Inferior parietal cortex (tissue), 1 donor: Measurements from ENCODE around the gene FAM81A.
"Not testable (repeated sequence)": the region's sequence is repeated elsewhere in the genome, so short reads cannot be mapped to it uniquely, and the experiment has no call there.

Source experiments
- DNase-seq: peaks from one replicate; pipeline ENCODE4 v3.0.0-alpha.2; 2016; ENCODE audit errors: extremely low spot score

FAM81A gene

DNA sequence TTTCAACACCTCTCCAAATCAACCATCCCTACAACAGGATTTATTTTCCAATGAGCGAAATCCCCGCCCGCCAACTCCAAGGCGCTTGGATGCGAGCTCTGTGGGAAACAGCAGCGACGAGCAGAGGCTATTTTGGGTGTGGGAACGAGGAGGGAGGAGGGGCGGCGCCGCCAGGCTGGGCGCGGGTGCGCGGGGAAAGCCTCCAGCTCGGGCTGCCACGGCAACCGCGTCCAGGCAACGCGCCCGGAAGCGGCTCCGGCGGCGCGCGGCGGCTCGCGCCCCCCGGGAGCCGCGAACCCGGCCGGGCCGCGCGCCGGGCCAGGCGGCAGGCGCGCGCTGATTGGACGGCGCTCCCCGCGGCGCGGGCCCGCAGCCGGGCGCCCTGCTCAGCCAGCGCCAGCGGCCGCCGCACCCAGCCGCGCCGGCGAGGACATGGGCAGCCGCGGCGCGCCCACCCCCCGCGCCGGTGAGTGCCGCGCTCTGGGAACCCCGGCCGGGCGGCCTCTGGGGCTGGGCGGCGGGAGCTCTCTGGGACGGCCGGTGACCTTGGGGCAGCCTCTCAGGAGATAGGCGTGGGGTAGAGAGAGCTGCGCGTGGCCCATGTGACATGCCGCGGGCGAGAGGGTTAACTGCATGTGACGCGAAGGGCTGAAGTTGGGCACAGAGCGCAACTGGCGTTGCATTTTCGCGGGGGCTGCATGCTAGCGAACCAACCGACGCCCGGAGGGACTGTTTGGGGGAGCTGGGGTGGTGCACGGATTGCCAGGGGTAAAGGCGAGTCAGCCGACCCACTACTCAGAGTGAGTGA is at the start of gene FAM81A:
FAM81A (plus strand) TSS at position 370 of the 808 bp plus-strand sequence. CDS start 20,441 bp downstream, outside the sequence.
- peak; percentile 79 for DNase-seq

DNA sequence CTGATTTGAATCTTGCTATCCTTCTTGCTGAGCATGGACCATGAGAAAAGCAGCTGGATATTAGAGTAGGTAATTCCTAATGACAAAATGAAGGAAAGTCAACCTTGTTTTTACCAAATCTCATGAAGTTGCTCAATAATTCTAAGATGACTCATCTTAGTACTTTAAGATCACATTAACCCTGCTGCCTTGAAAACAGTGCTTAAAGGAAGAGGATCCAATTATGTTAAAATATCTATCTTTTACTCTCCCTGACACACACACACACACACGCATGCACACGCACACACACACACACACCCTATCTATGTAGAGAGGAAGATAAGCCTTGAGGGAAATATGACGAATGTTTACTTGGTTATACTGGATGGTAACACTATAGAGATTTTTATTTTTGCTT is 49.3 kb upstream of the FAM81A start:
- no peak for DNase-seq

DNA sequence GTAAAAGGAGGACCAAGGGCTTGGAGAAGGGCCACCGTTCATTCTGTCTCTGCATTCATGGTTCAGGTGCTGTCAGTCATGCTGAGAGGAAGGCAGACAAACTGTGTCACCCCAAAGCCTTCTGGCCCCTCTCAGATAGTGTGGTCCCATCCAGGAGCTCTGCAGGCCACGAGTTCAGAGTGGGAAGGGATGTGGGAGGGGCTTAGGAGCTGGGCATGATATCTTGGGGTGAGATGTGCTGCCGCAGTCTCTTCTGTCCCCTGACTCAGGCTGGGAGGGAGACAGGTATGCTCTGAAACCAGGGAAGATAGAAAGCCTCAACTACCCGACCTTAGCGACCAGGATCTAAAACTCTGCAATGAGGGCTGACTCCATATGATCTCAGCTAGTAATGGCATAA is 45.7 kb upstream of the FAM81A start:
- DNase-seq: no peak

DNA sequence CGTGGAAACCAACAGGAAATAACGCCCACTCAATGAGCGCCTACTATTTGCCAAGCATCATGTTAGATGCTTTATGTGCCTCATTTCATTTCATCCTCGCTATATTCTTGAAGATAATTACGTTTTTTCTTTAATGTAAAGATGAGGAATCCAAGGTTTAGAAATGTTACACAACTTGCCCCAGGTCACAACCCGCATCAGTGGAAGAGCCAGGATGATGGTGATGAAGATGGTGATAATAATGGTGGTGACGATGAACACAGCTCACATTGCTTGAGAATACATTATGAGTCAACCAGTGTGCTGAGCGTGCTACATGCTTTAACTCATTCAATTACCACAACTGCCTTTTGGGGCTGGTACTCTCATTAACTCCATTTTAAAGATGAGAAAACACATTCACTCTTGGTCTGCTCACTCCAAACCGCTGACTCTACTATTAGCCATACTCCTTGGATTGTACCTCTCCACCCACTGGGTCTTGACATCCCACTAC is 43.8 kb upstream of the FAM81A start:
- DNase-seq: no peak

DNA sequence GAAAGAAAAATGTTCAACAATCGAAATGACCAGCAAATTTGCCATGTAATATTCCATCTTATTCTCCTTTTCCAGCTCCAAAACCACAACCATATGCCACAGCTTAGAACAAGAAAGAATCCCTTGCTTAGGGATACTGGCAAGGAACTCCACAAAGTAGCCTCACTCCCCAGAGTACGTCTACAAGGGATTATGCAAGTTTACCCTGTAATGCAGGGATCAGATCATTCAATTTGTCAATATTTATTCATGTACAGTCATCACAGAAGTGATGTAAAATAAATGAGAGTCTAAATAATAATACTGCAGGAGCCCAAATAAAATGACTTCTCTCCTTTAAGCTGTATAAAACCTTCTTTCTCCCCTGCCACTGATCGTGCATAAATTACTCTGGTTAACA is 41.8 kb upstream of the FAM81A start:
- no peak for DNase-seq

DNA sequence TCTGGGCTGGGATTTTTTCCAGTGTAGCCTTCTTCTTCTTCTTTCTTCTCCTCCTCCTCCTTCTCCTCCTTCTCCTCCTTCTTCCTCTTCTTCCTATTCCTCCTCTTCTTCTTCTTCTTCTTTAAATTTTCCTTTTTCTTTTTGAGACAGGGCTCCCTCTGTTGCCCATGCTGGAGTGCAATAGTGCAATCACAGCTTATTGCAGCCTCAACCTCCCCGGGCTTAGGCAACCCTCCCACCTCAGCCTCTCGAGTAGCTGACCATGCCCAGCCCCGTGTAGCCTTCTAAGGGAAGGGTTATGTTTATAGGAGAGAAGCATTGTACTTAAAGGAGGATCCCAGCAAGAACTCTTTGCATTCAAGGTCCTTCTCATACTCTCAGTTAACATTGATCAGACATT is 41.3 kb upstream of the FAM81A start:
- DNase-seq: no peak

DNA sequence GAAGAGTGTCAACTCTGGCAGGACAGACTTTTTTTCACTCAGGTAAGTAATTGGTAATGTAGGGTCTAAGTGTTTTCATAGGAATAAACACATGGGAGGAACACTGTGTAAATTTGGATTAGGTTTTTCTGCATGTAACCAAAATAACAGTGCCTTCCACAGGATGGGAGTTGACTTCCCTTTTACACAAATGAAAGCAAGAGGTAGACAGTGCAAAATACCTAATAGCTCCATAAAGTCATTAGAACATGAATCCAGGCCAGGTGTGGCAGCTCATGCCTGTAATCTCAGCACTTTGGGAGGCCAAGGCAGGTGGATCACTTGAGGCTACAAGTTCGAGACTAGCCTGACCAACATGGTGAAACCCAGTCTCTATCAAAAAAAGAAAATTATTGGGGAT is 39.8 kb upstream of the FAM81A start:
- no peak for DNase-seq

DNA sequence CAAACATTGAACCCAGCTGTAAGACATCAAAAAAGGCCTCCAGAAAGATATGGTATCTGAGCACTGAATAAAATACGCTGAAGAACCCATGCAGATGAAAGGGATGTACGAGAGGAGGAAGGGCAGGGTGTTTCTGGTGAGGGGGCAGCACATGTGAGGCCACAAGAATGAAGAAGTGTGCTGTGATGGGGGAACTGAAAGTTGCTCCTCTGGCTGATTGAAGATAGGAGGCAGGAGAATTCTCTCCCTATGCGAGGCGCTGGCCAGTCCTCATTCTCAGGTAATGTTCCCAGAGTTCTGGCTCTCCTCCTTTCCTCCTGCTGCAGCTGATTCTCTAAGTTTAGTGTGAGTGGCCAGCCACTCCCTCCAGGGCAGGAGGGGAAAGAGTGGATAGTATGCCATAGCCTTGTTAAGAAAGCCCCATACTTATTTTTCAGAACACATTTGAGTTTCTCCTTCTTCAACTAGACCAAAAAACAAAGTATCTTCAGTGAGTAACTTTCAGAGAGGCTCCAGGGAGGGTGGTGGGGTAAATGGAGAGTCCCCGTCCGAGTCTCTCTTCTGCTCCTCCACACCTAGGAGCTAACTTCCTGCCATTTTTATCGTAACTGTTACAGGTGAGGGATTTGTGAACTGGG is 38.4 kb upstream of the FAM81A start:
- DNase-seq: no peak

DNA sequence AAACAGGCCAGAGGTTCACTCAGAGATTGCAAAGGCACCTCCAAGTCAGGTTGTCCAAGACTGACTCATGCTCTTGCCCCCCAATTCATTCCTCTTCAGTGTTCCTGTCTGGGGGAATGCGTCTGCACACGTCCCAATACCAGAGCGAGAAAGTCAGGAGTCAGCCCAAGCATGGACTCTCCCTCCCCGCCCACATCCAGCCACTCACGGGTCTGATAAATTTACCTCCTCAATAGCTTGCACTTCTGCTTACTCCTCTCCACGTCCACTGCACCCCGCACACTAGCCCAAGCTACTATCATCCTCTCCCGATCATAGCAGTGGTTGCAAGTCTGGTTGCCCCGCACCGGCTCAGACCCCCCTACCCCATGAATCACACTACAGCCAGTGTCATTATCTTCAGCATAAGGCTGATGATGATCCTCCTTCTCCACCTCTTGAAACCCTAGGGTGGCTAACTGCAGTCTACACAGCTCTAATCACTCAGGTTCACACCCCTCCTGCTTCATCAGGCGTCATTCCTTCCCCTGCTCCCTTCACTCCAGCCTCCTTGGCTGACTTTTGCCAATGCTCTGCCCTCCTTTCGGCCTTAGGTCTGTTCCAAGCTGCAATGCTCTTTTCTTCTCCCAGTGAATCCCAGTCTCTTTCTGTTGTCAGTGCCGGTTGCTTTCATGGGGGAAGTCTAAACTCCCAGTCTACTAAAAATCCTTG is 37.7 kb upstream of the FAM81A start:
- no peak for DNase-seq

DNA sequence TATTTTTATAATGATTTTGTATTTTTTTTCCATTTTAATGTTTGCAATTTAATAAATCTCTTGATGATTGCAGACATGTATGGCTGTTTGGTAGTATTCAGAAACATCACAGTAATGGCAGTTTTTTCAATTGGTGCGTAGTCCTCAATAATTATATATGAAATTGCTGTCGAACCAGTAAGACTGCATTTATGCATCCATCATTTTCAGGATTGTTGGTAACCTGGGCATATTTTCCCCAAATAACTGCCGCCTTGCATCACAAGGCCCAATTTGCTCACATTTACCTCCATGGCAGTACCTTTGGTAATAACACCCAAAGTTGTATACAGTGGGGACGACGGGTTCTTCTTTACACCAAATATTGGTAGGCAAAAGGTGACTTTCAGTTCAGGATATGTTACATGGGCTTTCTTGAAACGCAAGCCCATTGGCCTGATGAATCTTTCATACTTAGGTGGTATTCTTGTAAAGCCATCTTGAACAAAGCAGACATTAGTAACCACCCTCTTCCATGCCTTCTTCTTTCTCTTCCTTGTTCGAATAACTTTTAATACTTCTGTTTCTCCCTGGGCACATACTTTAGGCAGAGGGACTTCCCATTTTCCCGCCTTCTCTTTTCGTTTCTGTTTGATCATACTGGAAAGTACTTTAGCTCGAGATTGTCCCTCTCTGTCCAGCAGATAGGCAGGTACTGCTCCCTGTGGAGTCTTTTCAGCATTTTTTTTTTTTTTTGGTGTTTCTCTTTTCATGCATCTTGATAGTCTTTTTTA is 36.7 kb upstream of the FAM81A start:
- DNase-seq: not testable (repeated sequence)

DNA sequence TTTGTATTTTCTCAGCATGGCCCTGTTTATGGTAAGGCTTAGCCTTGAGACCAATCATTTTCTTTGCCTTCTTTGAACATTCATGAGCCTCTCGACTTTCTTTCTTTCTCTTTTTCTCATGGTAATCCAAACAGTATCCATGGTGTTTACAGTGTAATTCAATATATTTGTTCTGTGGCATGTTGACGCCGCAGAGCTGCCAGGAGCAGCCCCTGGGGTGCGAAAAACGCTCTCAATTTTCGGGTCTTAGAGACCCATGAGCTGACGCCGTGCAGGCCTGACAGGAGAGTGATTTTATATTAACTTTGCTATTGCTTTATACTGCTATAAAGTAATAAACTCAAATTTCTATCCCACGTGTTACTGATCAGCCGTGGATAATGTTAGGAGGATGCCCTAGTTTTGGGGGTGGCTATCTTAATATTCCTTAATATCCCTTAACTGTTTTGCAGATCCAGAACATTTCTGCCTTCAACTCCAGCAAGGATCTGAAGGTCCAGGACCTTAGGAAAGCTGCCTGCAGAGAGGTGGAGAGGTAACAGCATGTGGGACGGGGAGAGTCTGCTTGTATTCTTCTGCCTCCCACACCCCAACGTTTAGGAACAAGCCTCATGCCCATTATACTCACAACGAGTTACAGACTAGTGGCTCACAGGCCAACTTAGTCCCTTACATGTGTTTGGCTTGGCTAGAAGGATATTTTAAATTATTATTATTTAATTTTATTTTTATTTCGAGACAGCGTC is 36.0 kb upstream of the FAM81A start:
- DNase-seq: no peak

DNA sequence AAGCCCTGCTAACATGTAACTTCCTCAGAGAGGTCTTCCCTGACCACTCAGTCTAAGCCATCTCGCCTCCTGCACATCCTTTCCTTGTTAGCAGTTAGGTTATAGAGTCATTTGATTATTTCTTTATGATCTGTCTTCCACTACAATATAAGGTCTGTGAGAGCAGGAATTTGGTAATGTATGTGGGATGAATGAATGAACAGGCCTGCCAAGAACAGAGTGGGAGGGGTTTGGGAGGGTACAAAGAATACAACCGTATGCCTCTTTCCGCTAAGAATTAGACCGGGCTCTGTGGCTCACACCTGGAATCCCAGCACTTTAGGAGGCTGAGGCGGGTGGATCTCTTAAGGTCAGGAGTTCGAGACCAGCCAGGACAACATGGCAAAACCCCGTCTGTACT is 32.9 kb upstream of the FAM81A start:
- DNase-seq: no peak

DNA sequence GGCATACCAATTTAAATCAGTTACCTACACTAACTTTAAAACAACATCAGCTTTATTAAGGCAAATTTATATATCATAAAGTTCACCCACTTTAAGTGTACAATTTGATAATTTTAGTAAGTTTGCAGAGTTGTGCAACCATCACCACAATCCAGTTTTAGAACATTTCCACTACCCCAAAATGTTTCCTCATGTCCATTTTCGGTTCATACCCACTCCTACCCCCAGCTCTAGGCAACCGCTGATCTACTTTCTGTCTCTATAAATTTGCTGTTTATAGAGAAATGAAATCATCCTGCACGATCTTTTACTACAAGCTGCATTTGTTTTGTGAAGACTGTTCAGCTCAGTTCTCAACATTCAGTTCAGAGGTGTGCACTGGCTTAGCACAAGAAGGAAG is 31.5 kb upstream of the FAM81A start:
- DNase-seq: no peak

DNA sequence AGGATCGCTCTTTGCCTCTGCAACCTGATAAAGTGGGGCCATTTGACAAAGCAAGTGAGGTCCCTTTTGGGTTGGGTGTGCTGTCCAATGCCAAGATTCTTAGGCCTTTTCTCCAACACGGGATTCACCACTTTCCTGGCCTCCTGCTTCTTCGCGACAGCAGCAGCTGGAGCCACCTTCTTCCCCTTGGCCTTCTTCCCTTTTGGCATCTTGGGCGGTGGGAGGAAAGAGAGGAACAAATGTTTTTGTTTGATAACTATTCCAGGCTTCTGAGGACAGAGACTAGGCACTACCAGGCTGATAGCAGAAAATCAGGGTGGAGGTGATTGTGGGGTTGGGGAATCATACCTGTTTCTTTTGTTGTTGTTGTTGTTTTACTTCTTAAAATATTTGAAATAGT is 30.0 kb upstream of the FAM81A start:
- no peak for DNase-seq

DNA sequence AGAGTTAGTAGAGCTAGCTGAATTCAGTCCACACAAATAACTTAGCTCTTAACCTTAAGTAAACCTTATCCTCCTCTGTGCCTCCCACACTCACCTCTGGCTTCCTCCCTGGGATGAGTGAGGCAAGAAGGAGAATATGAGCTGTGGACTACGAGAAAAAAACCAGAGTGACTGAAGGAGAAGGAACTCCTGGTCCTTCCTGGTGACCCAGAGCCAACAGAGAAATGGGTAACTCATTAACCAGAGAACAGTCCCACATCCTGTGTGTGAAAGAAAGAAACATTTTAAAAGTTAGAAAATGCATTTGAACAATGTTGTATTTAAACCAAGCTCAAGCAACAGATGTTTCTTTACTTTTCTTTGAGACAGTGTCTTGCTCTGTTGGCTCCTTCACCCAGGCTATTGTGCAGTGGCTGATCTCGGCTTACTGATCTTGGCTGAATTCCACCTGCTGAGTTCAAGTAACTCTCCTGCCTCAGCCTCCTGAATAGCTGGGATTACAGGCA is 27.5 kb upstream of the FAM81A start:
- no peak for DNase-seq

DNA sequence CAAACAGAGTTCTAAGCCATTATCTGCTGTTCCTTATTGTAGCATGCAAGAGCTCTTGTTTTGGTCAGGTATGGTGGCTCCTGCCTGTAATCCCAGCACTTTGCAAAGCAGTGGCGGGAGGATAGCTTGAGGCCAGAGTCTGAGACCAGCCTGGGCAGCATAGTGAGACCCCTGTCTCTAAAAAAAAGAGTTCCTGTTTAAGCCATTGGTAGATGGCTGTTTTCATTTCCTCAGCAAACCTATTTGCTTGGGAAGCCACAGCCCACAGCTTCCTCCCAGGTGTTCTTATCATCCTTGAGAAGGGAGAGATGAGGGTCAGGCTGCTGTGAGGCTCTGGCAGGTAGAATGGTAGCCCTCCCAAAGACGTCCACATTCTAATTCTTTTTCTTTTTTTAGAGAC is 24.4 kb upstream of the FAM81A start:
- no peak for DNase-seq

DNA sequence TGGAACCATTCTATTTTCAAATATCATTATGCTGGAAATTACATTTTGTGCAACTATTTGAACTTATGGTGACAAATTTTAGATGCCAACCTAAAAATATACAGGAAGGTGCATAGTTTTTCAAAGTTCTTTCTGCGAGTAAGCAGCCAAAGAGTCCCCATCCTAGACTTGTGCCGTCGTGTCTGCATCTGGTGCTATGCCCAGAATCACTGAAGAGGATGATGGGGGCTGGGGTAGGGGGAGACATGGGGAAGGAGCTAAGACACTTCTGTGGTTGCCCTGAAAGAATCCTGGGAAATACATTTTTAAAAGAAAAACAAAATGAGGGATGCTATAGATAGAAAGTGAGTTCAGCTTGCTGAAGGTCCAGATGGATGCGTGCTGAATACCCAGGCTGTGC is 21.2 kb upstream of the FAM81A start:
- DNase-seq: no peak

DNA sequence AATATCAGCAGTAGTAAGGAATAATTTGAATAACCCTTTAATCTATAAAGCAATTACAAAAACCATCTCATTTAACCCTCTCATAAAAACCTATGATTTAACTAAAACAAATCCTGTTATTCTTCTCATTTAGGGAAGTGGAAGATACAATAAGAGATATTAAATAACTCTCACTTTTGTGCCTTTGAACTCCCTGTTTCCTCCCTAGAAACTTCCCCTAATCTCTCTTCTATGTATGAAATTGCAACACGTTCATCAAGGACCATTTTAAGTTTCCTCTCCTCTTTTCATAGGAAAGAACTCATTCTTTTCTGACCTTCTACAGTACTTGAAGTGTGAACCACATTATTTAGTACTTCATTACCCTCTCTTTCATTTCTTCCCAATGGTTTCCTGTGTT is 18.8 kb upstream of the FAM81A start:
- no peak for DNase-seq

DNA sequence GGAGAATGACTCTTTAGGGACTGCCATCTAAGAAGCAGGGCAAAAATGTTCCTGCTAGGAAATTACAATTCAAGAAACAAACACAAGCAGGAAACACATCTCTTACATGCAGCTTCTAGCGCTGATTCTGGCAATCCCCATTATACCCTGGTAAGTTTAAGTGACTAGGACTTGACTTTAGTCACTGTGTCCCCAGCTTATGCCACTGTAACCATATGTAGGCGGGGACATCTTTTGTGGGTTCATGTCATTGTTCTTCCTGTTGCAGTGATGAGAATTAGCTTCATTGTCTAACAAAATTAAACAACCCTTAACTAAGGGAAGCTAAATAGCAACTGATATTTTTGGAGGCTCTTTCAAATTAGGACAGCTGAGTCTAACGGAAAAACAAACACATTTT is 17.9 kb upstream of the FAM81A start:
- DNase-seq: no peak

DNA sequence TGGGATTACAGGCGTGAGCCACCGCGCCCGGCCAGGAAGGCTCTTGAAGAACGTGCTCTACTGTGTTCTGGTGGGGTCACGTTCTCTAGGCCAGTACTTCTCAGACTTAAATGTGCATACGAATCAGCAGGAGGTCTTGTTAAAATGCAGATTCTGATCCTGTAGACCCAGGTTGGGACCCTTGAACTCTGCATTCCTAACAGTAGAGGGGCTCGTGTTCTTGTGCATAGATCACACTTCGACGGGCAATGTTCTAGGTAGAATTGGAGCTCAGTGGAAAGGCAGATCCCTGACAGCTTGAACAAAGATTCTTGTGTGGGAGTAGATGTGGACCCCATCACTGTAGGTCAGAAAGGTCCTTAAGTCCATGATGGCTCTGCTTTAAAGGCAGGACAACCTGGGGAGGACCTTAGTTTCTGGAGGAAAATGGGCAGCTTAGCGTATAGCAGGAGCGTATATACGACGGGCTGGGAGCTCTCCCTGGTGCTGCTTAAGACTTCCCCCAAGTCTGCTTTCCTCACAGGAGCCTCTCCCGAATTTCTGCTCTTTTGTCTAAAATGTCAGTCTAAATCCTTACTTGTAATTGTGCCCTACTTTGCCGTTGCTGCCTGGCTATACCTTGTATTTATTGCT is 16.9 kb upstream of the FAM81A start:
- no peak for DNase-seq

DNA sequence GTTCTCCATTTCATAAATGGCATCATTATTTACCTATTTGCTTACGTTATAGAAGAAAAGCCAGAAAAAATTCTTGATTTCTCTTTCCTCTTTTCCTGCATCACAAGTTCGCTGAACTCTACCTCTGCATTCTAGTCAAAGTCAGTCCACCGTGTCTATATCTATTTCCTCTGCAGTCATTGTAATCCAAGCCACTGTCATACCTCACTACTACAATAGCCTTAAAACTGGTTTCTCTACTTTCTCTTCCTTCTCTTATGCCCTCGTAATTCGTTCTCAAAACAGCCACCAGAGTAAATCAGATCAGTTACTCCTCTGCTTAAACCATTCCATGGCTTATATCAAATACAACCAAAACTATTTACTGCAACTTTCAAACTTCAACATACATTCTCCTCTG is 13.4 kb upstream of the FAM81A start:
- no peak for DNase-seq
